Measurements from ENCODE around the gene CTBP2.

DNA sequence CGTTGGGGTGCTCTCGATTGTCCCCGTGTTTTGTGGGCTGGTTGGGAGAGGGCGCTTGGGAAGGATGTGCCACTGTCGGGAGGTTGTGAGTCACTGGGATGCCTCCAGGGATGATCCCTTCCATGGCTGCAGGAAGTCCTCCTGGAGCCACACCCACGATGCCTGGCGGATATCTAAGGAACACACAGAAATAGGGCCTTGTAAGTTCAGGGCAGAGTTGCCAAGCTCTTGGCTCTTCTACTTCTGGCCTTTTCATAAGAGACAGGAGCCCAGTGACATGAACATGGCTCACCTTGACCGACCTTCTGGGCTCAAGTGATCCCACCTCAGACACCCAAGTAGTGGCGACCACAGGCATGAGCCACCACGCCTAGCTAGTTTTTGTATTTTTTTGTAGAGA lies 170.8 kb downstream of the CTBP2 start:
- TF ChIP-seq MAFF (IDR thresholded peaks at IDR 0.05; ENCODE audit: low read depth, low read length) (no peak), POLR2A (IDR thresholded peaks at IDR 0.05; ENCODE audit: insufficient read depth in 1 of 2, low read depth in 2 of 2, low read length in 2 of 2) (no peak), KAT7 (CRISPR knock-in tag; IDR thresholded peaks at IDR 0.05; ENCODE audit: borderline replicate concordance) (no peak), SIN3A (IDR thresholded peaks at IDR 0.05; ENCODE audit: borderline replicate concordance, low read depth, low read length) (no peak), SAFB2 (CRISPR knock-in tag; IDR thresholded peaks at IDR 0.05; ENCODE audit: borderline replicate concordance, low read depth) (no peak), BCL6 (CRISPR knock-in tag; IDR thresholded peaks at IDR 0.05) (no peak), CHD2 (IDR thresholded peaks at IDR 0.05; ENCODE audit: low read depth, low read length) (no peak), EP300 (IDR thresholded peaks at IDR 0.05; ENCODE audit: low read depth in 2 of 2, low read length in 2 of 2) (no peak), EP300 (CRISPR knock-in tag; IDR thresholded peaks at IDR 0.05; ENCODE audit: borderline replicate concordance) (no peak), SPEN (CRISPR knock-in tag; IDR thresholded peaks at IDR 0.05; ENCODE audit: low read depth) (no peak)
- TF ChIP-seq, protein P1, sequence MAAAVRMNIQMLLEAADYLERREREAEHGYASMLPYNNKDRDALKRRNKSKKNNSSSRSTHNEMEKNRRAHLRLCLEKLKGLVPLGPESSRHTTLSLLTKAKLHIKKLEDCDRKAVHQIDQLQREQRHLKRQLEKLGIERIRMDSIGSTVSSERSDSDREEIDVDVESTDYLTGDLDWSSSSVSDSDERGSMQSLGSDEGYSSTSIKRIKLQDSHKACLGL (CRISPR knock-in tag; IDR thresholded peaks at IDR 0.05) = no peak
- TF ChIP-seq, protein P2, sequence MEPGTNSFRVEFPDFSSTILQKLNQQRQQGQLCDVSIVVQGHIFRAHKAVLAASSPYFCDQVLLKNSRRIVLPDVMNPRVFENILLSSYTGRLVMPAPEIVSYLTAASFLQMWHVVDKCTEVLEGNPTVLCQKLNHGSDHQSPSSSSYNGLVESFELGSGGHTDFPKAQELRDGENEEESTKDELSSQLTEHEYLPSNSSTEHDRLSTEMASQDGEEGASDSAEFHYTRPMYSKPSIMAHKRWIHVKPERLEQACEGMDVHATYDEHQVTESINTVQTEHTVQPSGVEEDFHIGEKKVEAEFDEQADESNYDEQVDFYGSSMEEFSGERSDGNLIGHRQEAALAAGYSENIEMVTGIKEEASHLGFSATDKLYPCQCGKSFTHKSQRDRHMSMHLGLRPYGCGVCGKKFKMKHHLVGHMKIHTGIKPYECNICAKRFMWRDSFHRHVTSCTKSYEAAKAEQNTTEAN (CRISPR knock-in tag; conservative IDR thresholded peaks at IDR 0.05) = no peak
- TF ChIP-seq, protein P3, sequence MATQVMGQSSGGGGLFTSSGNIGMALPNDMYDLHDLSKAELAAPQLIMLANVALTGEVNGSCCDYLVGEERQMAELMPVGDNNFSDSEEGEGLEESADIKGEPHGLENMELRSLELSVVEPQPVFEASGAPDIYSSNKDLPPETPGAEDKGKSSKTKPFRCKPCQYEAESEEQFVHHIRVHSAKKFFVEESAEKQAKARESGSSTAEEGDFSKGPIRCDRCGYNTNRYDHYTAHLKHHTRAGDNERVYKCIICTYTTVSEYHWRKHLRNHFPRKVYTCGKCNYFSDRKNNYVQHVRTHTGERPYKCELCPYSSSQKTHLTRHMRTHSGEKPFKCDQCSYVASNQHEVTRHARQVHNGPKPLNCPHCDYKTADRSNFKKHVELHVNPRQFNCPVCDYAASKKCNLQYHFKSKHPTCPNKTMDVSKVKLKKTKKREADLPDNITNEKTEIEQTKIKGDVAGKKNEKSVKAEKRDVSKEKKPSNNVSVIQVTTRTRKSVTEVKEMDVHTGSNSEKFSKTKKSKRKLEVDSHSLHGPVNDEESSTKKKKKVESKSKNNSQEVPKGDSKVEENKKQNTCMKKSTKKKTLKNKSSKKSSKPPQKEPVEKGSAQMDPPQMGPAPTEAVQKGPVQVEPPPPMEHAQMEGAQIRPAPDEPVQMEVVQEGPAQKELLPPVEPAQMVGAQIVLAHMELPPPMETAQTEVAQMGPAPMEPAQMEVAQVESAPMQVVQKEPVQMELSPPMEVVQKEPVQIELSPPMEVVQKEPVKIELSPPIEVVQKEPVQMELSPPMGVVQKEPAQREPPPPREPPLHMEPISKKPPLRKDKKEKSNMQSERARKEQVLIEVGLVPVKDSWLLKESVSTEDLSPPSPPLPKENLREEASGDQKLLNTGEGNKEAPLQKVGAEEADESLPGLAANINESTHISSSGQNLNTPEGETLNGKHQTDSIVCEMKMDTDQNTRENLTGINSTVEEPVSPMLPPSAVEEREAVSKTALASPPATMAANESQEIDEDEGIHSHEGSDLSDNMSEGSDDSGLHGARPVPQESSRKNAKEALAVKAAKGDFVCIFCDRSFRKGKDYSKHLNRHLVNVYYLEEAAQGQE (IDR thresholded peaks at IDR 0.05; ENCODE audit: borderline replicate concordance in 1 of 2, low read depth in 1 of 2, low read length in 2 of 2) = no peak
- TF ChIP-seq, protein P4, sequence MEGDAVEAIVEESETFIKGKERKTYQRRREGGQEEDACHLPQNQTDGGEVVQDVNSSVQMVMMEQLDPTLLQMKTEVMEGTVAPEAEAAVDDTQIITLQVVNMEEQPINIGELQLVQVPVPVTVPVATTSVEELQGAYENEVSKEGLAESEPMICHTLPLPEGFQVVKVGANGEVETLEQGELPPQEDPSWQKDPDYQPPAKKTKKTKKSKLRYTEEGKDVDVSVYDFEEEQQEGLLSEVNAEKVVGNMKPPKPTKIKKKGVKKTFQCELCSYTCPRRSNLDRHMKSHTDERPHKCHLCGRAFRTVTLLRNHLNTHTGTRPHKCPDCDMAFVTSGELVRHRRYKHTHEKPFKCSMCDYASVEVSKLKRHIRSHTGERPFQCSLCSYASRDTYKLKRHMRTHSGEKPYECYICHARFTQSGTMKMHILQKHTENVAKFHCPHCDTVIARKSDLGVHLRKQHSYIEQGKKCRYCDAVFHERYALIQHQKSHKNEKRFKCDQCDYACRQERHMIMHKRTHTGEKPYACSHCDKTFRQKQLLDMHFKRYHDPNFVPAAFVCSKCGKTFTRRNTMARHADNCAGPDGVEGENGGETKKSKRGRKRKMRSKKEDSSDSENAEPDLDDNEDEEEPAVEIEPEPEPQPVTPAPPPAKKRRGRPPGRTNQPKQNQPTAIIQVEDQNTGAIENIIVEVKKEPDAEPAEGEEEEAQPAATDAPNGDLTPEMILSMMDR (CRISPR knock-in tag; IDR thresholded peaks at IDR 0.05) = no peak
- TF ChIP-seq, protein P5, sequence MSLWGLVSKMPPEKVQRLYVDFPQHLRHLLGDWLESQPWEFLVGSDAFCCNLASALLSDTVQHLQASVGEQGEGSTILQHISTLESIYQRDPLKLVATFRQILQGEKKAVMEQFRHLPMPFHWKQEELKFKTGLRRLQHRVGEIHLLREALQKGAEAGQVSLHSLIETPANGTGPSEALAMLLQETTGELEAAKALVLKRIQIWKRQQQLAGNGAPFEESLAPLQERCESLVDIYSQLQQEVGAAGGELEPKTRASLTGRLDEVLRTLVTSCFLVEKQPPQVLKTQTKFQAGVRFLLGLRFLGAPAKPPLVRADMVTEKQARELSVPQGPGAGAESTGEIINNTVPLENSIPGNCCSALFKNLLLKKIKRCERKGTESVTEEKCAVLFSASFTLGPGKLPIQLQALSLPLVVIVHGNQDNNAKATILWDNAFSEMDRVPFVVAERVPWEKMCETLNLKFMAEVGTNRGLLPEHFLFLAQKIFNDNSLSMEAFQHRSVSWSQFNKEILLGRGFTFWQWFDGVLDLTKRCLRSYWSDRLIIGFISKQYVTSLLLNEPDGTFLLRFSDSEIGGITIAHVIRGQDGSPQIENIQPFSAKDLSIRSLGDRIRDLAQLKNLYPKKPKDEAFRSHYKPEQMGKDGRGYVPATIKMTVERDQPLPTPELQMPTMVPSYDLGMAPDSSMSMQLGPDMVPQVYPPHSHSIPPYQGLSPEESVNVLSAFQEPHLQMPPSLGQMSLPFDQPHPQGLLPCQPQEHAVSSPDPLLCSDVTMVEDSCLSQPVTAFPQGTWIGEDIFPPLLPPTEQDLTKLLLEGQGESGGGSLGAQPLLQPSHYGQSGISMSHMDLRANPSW (CRISPR knock-in tag; IDR thresholded peaks at IDR 0.05; ENCODE audit: borderline replicate concordance) = no peak

Measured in HepG2 (cell line).